Pancreas (tissue), 10 donors: Measurements from ENCODE around the gene LARP4B. TPM values are rescaled to one million over a fixed set of nuclear protein-coding genes. Genes with fewer than 3 reads are reported as not detected.
"Not testable (repeated sequence)": the region's sequence is repeated elsewhere in the genome, so short reads cannot be mapped to it uniquely, and the experiment has no call there.

Source experiments
- ATAC-seq, 4 donors: fragments of 200-7000 bp; cut with Tn5 transposase; one replicate each; pipeline versions ENCODE4 v1.8.0 to v1.9.1; 2020; ENCODE audit warnings: mild to moderate bottlenecking in 4 of 4, moderate library complexity in 4 of 4
- DNase-seq, 6 donors: peaks; one replicate each; pipeline ENCODE4 v3.0.0-alpha.2; 2020
- FAIRE-seq: peaks from 2 replicates; lab custom pipeline; 2012; peaks lifted over from hg19 to GRCh38; lab: Jason Lieb, UNC
- H3K27ac ChIP-seq, 4 donors: fragments of 200-600 bp; sonication (generic); 1 replicate in 3 of 4; 2 replicates in 1 of 4; pipeline versions ENCODE4 v1.5.0 to v1.8.0; 2020
- H3K27me3 ChIP-seq, 4 donors: fragments of 200-600 bp; one replicate each; pipeline ENCODE4 v1.8.0; 2021
- H3K36me3 ChIP-seq, 3 donors: fragments of 200-600 bp; sonication (generic) in 1 of 3; one replicate each; pipeline versions ENCODE4 v1.5.0 to v1.8.0; 2020 to 2021
- H3K4me1 ChIP-seq, 3 donors: fragments of 200-600 bp; one replicate each; pipeline ENCODE4 v1.8.0; 2021
- H3K4me3 ChIP-seq, 4 donors: fragments of 200-600 bp; sonication (generic) in 2 of 4; one replicate each; pipeline versions ENCODE4 v1.5.0 to v1.8.0; 2020 to 2021
- H3K9me3 ChIP-seq, 4 donors: fragments of 200-600 bp; one replicate each; pipeline ENCODE4 v1.8.0; 2021
- whole genome bisulfite sequencing, 2 donors: extraction: QIAGEN DNeasy Blood & Tissue Kit; methylation state at CpG; one replicate each; pipeline ENCODE4 v1.1.7; 2013; 5-methylcytosine and 5-hydroxymethylcytosine counted together
- intact Hi-C, 3 donors: fragments of 100-400 bp; cut with DNase I; formaldehyde crosslinking; loops; one replicate each; pipeline versions ENCODE4 v1.11.1 to v1.14.2; 2022
- polyA plus RNA-seq, 2 donors: library from polyadenylated mRNA; stranded (reverse); fragments of 200-250 nt; gene quantifications; one replicate each; pipeline ENCODE4 v1.2.3, GENCODE V29; 2013
- total RNA-seq, 6 donors: library from RNA; stranded (reverse); fragmentation: NEBNext Ultra II Directional in 4 of 6; extraction: Animal tissue kit (Norgen Biotek cat#: 25700) in 4 of 6; gene quantifications; one replicate each; pipeline versions ENCODE4 v1.2.1 to v1.2.4, GENCODE V29; 2021 to 2023
- TF ChIP-seq, protein P1 (sequence below), 4 donors: fragments of 200-600 bp; sonication (generic) in 3 of 4; IDR thresholded peaks; one replicate each; pipeline versions ENCODE4 v1.5.0 to v1.8.0; 2021; ENCODE audit warnings: antibody characterized with exemption in 4 of 4
- donor health status: healthy with polysubstance abuse.
- donor health status: DM: no; HTN: no; CAD: no; lungs with moderate emphysema.
- donor health status: DM: no; HTN: no; CAD: no.
- donor health status: control.
- donor health status: control.
- donor health status: Bipolar disorder and iron deficiency.
- donor health status: DM: yes; HTN: yes; CAD: no.
- donor health status: DM: no; HTN: no; CAD: no.
- donor health status: DM: no; HTN: no; CAD: no.
- donor health status: DM: yes; HTN: yes; CAD: no.

Gene LARP4B
- total and polyA plus RNA-seq, 8 donors = 10.1 to 53.3 (median 32.2) TPM

DNA sequence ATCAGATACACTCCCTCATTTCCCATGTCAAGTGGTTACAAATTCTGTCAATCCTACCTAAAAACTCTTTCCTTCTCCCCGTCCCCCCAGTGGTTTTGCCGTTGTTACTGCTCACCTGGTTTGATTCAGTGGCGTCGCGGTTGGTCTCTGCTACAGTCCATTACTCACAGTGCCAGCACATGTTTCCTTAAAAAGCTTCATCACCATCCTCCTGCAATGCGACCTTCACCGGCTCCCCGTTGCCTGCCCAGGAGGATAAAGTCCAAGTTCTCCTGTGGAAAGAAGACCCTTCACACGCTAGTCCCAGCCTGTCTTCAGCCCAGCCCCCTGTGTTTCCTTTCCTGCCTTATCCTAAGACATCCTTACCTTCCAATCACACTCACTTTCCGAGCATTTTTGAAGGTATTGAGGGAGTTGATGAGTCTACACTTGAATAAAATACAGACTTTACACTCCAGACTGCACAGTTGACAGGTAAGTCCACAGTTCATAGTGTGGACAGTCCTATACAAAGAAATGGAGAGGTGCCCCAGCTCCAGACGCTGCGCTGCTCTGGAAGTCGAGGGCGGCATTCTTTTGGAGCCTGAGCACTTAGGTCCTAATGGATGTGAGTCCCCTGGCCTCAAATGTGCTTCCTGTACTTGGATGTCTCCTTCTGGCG lies 3.4 kb upstream of the LARP4B start:
- Histone ChIP-seq H3K4me3 (no peak overlapping the region), H3K4me1 (peaks cover 3 to 5% (median 3%) of the 10 kb centered on the region in 3 donors), H3K9me3 (no peaks in the 10 kb centered on the region), H3K27ac (no peak overlapping the region), H3K27me3 (no peaks in the 10 kb centered on the region), H3K36me3 (no peaks in the 10 kb centered on the region)
- ATAC-seq (no peak), DNase-seq (no peak), FAIRE-seq (no peak)
- 71 to 72% methylated on average over 15 of the region's 15 CpGs for WGBS, 2 donors
- intact Hi-C loops = no loop called here
- TF ChIP-seq, protein P1, sequence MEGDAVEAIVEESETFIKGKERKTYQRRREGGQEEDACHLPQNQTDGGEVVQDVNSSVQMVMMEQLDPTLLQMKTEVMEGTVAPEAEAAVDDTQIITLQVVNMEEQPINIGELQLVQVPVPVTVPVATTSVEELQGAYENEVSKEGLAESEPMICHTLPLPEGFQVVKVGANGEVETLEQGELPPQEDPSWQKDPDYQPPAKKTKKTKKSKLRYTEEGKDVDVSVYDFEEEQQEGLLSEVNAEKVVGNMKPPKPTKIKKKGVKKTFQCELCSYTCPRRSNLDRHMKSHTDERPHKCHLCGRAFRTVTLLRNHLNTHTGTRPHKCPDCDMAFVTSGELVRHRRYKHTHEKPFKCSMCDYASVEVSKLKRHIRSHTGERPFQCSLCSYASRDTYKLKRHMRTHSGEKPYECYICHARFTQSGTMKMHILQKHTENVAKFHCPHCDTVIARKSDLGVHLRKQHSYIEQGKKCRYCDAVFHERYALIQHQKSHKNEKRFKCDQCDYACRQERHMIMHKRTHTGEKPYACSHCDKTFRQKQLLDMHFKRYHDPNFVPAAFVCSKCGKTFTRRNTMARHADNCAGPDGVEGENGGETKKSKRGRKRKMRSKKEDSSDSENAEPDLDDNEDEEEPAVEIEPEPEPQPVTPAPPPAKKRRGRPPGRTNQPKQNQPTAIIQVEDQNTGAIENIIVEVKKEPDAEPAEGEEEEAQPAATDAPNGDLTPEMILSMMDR (IDR thresholded peaks at IDR 0.05) = no peak

DNA sequence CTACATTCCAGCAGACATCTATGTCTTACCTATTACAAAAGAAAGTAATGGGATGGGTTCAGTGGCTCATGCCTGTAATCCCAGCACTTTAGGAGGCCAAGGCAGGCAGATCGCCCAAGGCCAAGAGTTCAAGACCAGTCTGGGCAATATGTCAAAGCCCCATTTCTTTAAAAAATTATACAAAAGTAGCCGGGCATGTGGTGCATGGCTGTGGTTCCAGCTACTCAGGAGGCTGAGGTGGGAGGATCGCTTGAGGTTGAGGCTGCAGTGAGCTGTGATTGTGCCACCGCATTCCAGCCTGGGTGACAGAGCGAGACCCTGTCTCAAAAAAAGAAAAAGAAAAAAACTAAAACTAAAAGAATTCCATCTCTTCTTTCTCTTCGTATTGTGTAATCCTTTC lies 2.7 kb upstream of the LARP4B start:
- intact Hi-C loops, H3K27ac ChIP-seq, H3K27me3 ChIP-seq, H3K9me3 ChIP-seq, DNase-seq, H3K36me3 ChIP-seq, ATAC-seq, H3K4me3 ChIP-seq, FAIRE-seq: not testable (repeated sequence)
- WGBS, 2 donors = 85 to 88% methylated on average over 6 of the region's 6 CpGs
- H3K4me1 ChIP-seq = peaks cover 6 to 12% (median 10%) of the 10 kb centered on the region in 3 donors

DNA sequence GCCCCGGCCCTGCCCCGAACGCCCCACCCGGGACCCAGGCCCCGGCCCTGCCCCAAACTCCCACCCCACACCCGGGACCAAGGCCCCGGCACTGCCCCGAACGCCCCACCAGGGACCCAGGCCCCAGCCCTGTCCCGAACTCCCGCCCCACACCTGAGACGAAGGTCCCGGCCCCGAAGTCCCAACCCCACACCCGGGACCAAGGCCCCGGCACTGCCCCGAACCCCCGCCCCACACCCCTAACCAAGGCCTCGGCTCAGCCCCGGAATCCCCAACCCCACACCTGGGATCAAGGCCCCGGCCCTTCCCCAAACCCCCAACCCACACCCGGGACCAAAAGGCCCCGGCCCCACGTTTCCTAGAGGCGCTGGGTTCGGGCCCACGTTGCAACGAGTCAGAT lies 1.1 kb upstream of the LARP4B start:
- Histone ChIP-seq H3K36me3 (no peaks in the 10 kb centered on the region), H3K4me1 (peaks cover 6 to 17% (median 14%) of the 10 kb centered on the region in 3 donors), H3K9me3 (no peaks in the 10 kb centered on the region), H3K27me3 (no peaks in the 10 kb centered on the region), H3K4me3 (no peak overlapping the region), H3K27ac (no peak overlapping the region)
- ATAC-seq (no peak), DNase-seq (peak in 5 of 6 donors; percentile 13 to 82 (median 52)), FAIRE-seq (no peak)
- TF ChIP-seq, protein P1 (IDR thresholded peaks at IDR 0.05) = no peak
- intact Hi-C loops = no loop called here
- 77 to 81% methylated on average over 24 to 28 of the region's 28 CpGs for WGBS, 2 donors

DNA sequence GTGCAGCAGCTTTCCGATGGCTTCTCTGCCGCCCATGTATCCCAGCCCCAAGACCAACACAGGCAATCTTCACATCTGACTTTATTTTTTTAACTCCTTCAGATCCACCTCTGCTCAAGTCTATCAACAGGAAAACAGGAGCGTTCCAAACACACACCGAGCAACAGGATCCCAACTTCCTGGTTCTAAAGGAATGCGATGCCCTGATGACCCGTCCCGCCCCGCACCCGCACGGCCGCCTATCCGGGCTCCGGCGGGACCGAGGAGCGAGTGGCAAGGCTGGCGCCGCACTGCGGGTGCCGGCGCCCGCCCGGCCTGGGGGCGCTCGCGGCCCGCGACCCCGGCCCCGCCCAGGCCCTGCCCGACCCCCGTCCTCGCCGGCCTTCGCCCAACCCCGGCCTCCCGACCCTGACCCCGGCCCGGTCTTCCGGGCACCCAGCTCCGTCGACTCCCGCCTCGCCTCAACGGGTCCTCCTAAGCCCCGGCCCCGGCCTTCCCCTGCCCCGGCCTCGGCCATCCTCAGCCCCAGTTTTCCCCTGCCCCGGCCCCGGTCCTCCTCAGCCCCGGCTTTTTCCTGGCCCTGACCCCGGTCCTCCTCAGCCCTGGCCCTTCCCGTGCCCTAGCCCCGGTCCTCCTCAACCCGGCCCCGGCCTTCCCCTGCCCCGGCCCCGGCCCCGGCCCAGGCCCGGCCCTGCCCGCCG lies 730 bp downstream of the LARP4B start:
- Histone ChIP-seq H3K9me3 (no peaks in the 10 kb centered on the region), H3K4me3 (peak overlapping the region; percentile 42 to 70 (median 54)), H3K36me3 (no peaks in the 10 kb centered on the region), H3K27ac (peak overlapping the region; percentile 45 to 82 (median 79)), H3K27me3 (no peaks in the 10 kb centered on the region), H3K4me1 (peaks cover 6 to 22% (median 20%) of the 10 kb centered on the region in 3 donors)
- ATAC-seq = peak in 3 of 4 donors; percentile 28 to 37 (median 36)
- peak; percentile 40 to 84 (median 56) for DNase-seq
- intact Hi-C loops = no loop called here
- TF ChIP-seq, protein P1 (IDR thresholded peaks at IDR 0.05) = no peak
- FAIRE-seq = no peak
- WGBS, 2 donors = 1% methylated on average over 34 to 63 of the region's 63 CpGs

DNA sequence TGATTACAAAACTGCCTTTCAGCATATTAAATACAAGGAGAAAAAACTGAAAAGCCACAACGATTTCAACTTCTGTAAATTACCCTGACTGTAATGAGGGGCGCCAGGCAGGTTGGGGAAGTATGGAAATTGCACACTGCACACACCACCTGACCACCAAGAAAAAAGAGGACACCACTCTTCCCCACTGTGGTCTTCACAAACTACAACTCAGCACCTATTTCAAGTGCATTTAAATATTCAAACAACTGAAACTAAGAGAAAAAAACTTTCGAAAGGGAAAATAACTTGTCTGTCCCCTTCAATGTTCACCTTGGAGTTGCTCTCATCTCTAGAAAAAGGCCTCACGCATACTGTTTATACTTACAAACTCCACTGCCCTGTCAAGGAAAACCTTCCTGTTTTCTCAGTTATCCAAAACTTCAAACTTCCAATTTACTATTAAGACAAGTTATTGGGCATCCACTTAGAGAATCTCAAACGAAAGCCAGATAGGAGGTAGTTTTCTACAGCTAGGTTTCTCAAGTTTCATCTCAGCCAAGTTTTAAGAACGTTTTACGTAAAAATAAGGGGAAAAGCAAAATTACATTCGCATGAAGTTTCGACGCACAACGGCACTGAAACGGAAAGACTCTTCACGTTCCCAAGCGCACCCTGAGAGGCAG lies 1.4 kb downstream of the LARP4B start:
- H3K36me3 ChIP-seq = no peaks in the 10 kb centered on the region
- peaks cover 6 to 22% (median 20%) of the 10 kb centered on the region in 3 donors for H3K4me1 ChIP-seq
- H3K27ac ChIP-seq = peak overlapping the region; percentile 27 to 82 (median 79)
- H3K27me3 ChIP-seq = no peaks in the 10 kb centered on the region
- FAIRE-seq = no peak
- no peak for DNase-seq
- no peak for ATAC-seq
- 4 to 5% methylated on average over 14 of the region's 14 CpGs for WGBS, 2 donors
- H3K9me3 ChIP-seq = no peaks in the 10 kb centered on the region
- peak overlapping the region; percentile 42 to 70 (median 54) for H3K4me3 ChIP-seq
- TF ChIP-seq, protein P1 (IDR thresholded peaks at IDR 0.05) = no peak
- intact Hi-C loops = no loop called here
